Measurements from ENCODE around the gene ROS1. TPM values are rescaled to one million over a fixed set of nuclear protein-coding genes. Genes with fewer than 3 reads are reported as not detected.

The ROS1 gene
- total RNA-seq, 1 donor from 2014 or later: not detected

DNA sequence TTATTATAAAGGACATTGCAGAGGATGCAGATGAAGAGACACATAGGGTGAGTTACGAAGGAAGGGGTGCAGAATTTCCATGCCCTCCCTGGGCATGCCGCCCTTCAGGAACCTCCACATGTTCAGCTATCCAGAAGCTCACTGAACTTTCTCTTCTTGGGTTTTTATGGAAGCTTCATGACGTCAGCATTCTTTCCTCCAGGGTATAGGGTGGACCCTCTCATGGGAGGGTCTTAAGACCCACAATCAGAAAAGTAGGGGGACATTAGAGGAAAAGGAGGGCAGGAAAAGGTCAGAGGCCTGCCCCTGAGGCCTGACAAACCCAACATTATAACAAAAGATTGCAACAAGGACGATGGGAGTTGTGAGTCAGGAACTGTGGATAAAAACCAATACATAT lies 42.1 kb upstream of the ROS1 start:
- Histone ChIP-seq H3K4me1 (no peaks in the 10 kb centered on the region), H3K4me3 (no peak overlapping the region), H3K27me3 (no peaks in the 10 kb centered on the region), H3K9me3 (no peaks in the 10 kb centered on the region), H3K27ac (no peak overlapping the region), H3K36me3 (no peaks in the 10 kb centered on the region)
- TF ChIP-seq, protein P1, sequence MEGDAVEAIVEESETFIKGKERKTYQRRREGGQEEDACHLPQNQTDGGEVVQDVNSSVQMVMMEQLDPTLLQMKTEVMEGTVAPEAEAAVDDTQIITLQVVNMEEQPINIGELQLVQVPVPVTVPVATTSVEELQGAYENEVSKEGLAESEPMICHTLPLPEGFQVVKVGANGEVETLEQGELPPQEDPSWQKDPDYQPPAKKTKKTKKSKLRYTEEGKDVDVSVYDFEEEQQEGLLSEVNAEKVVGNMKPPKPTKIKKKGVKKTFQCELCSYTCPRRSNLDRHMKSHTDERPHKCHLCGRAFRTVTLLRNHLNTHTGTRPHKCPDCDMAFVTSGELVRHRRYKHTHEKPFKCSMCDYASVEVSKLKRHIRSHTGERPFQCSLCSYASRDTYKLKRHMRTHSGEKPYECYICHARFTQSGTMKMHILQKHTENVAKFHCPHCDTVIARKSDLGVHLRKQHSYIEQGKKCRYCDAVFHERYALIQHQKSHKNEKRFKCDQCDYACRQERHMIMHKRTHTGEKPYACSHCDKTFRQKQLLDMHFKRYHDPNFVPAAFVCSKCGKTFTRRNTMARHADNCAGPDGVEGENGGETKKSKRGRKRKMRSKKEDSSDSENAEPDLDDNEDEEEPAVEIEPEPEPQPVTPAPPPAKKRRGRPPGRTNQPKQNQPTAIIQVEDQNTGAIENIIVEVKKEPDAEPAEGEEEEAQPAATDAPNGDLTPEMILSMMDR (IDR thresholded peaks at IDR 0.05): no peak
- intact Hi-C loops (cut with DNase I): no loop called here
- no peak for DNase-seq (ENCODE audit: extremely low spot score in 2 of 2)

DNA sequence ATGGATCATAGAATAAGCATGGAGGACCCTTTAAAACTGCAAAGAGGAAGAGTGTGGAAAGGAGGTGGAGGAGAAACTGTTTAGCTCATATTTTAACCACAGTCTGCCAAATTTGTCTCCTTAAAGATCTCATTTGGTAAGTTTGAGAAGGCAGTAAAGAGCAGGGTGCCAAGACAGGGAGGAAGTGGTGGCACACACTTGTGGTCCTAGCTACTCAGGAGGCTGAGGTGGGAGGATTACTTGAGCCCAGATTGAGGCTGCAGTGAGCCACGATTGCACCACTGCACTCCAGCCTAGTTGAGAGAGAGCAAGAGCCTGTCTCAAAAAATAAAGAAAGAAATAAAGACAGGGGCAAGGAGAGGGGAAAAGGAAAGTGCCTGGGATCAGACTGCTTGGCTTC lies 39.9 kb upstream of the ROS1 start:
- no peaks in the 10 kb centered on the region for H3K27me3 ChIP-seq
- H3K9me3 ChIP-seq: no peaks in the 10 kb centered on the region
- intact Hi-C loops (cut with DNase I): no loop called here
- DNase-seq (ENCODE audit: extremely low spot score in 2 of 2): no peak
- H3K4me3 ChIP-seq: no peak overlapping the region
- no peak for TF ChIP-seq POLR2AphosphoS5 (IDR thresholded peaks at IDR 0.05; ENCODE audit: insufficient read depth in 1 of 2, low read depth in 1 of 2)
- TF ChIP-seq POLR2A (IDR thresholded peaks at IDR 0.05): no peak
- TF ChIP-seq, protein P1 (IDR thresholded peaks at IDR 0.05): no peak
- no peaks in the 10 kb centered on the region for H3K4me1 ChIP-seq
- H3K27ac ChIP-seq: no peak overlapping the region
- H3K36me3 ChIP-seq: no peaks in the 10 kb centered on the region

DNA sequence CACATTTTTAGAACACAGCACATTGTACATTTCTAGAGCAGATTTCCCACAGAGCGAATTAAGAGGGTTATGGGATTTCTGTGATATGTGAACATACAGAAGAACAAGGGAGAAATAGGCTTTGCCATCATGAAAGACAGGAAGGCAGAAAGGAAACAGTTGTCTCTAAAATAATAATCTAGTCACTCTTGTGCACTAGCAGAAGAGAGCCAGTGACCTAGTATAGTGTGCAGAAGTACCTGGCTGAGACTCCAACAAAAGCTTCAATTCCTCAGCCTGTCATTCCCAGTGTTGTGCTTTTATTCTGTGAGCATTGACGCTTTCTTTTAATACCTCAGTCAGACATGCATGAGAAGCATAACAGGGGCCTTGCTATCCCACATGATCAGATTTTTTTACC lies 39.0 kb upstream of the ROS1 start:
- H3K4me1 ChIP-seq: no peaks in the 10 kb centered on the region
- no peak overlapping the region for H3K27ac ChIP-seq
- no peak for DNase-seq (ENCODE audit: extremely low spot score in 2 of 2)
- no peak overlapping the region for H3K4me3 ChIP-seq
- intact Hi-C loops (cut with DNase I): no loop called here
- TF ChIP-seq, protein P1 (IDR thresholded peaks at IDR 0.05): no peak
- no peak for TF ChIP-seq POLR2A (IDR thresholded peaks at IDR 0.05)
- no peak for TF ChIP-seq POLR2AphosphoS5 (IDR thresholded peaks at IDR 0.05; ENCODE audit: insufficient read depth in 1 of 2, low read depth in 1 of 2)
- H3K36me3 ChIP-seq: no peaks in the 10 kb centered on the region
- no peaks in the 10 kb centered on the region for H3K27me3 ChIP-seq
- H3K9me3 ChIP-seq: no peaks in the 10 kb centered on the region

DNA sequence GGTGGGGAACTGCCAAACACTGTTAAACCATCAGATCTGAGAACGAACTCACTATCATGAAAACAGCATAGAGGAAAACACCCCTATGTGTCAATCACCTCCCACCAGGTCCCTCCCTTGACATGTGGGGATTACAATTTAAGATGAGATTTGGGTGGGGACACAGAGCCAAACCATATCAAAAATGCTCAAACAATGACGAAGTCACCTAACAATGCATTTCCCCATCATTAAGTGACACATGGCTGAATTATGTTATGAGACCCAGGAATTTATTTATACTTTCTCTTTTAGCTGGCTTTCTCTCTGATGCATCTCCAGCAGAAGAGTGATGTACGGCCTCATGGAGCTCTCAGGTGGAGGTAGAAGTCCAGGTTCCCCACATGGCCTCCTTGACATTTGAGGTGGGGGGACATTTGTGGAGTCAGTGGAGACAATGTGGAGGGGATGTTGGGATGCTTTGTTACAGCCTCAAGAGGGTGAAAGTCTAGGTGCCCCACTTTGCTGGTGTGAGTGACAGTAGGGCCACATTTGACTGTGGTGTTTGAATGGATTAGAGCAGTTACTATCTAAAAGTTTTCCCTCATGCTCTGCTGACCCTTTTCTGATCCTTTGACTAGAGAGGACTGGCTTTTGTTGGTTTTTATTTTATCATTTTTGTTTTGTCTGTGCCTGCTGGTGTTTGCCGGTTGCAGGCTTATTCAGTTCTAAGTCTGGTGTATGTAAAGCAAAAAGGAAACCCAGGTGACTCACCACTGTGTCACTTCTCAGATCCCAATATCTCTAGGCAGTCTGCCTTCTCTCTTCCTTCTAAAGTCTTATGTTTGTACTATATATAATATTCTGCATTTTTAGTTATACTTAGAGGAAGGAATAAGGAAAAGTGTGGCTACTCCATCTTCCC lies 38.3 kb upstream of the ROS1 start:
- Histone ChIP-seq H3K9me3 (no peaks in the 10 kb centered on the region), H3K27me3 (no peaks in the 10 kb centered on the region), H3K27ac (no peak overlapping the region), H3K4me3 (no peak overlapping the region), H3K4me1 (no peaks in the 10 kb centered on the region), H3K36me3 (no peaks in the 10 kb centered on the region)
- intact Hi-C loops (cut with DNase I): no loop called here
- TF ChIP-seq POLR2AphosphoS5 (IDR thresholded peaks at IDR 0.05; ENCODE audit: insufficient read depth in 1 of 2, low read depth in 1 of 2) (no peak), POLR2A (IDR thresholded peaks at IDR 0.05) (no peak)
- TF ChIP-seq, protein P1 (IDR thresholded peaks at IDR 0.05): no peak
- no peak for DNase-seq (ENCODE audit: extremely low spot score in 2 of 2)

DNA sequence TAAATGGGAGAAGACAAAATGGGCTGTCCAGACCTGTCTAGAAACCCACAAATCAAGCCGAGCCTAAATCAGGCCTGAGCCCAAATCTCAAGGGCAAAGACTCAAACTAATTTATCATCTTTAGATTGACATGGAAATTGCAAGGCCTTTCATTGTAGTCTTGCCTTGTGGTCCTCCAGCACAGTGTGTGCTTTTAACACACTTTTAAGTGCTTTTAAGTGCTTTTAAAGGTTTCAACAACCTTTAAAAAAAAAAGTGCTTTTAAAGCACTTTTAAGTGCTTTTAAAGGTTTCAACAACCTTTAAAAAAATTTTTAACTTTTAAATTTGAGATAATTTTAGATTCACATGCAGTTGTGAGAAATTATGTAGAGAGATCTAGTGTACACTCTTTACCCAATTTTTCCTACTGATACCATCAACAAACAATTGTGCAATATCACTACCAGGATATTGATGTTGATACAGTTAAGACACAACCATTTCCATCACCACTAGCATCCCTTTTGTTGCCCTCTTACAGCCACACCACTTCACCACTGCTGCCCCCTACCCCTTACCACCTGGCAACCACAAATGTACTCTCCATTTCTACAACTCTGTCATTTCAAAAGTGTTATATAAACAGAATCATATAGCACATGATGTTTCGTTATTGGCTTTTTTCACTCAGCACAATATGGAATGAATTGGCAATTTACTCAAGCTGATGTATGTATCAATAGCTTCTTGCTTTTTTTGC lies 33.6 kb upstream of the ROS1 start:
- H3K4me1 ChIP-seq: no peaks in the 10 kb centered on the region
- no peaks in the 10 kb centered on the region for H3K9me3 ChIP-seq
- intact Hi-C loops (cut with DNase I): no loop called here
- TF ChIP-seq POLR2A (IDR thresholded peaks at IDR 0.05) (no peak), POLR2AphosphoS5 (IDR thresholded peaks at IDR 0.05; ENCODE audit: insufficient read depth in 1 of 2, low read depth in 1 of 2) (no peak)
- TF ChIP-seq, protein P1 (IDR thresholded peaks at IDR 0.05): no peak
- H3K27me3 ChIP-seq: no peaks in the 10 kb centered on the region
- H3K27ac ChIP-seq: no peak overlapping the region
- no peak overlapping the region for H3K4me3 ChIP-seq
- no peaks in the 10 kb centered on the region for H3K36me3 ChIP-seq
- DNase-seq (ENCODE audit: extremely low spot score in 2 of 2): no peak

Measured in vagina (tissue), 2 donors.